Endothelial cell of umbilical vein (primary cell): Measurements from ENCODE around the gene ARID1B. TPM values are rescaled to one million over a fixed set of nuclear protein-coding genes. Genes with fewer than 3 reads are reported as not detected.

Experiments used
- BruUV-seq: library from RNA; stranded (reverse); fragments of 400-500 nt; replicated peaks from 2 replicates; lab custom pipeline; 2021; lab: Mats Ljungman, UMichigan
- CTCF ChIA-PET: fragments of 300-600, 350-600 bp; sonication (Branson Sonifier 250); formaldehyde crosslinking; loops from one replicate; lab custom pipeline; 2021; ENCODE audit warnings: antibody characterized with exemption, inconsistent platforms; lab: Charles Lee
- POLR2A ChIA-PET: fragments of 300-600, 350-600 bp; sonication (Branson Sonifier 250); formaldehyde crosslinking; loops from one replicate; lab custom pipeline; 2021; ENCODE audit warnings: antibody characterized with exemption, inconsistent platforms; lab: Charles Lee
- DNase-seq: peaks from one replicate; pipeline ENCODE4 v3.0.0-alpha.2; 2011; ENCODE audit warnings: low read depth, low spot score
- FAIRE-seq: peaks from 2 replicates; lab custom pipeline; 2011; peaks lifted over from hg19 to GRCh38; lab: Jason Lieb, UNC
- H2AFZ ChIP-seq: 2 replicates; pipeline ENCODE4 v1.6.0; 2012; ENCODE audit warnings: low read depth, low read length, control low read depth, inconsistent platforms
- H3K27ac ChIP-seq: 2 replicates; pipeline ENCODE4 v1.5.1; 2011; ENCODE audit warnings: low read depth, mild to moderate bottlenecking, control low read depth, low read length, moderate library complexity; ENCODE audit not compliant: insufficient read depth
- H3K27me3 ChIP-seq, 2 experiments: 2 replicates each; pipeline versions ENCODE4 v1.6.0 to v1.6.1; 2011; ENCODE audit warnings: low read length in 2 of 2, mixed read lengths in 1 of 2; ENCODE audit not compliant: control insufficient read depth in 2 of 2, insufficient read depth in 2 of 2
- H3K36me3 ChIP-seq, 2 experiments: 2 replicates in 1 of 2; 3 replicates in 1 of 2; pipeline ENCODE4 v1.5.1; 2011; ENCODE audit warnings: low read length in 2 of 2, mild to moderate bottlenecking in 1 of 2, moderate library complexity in 1 of 2; ENCODE audit not compliant: control insufficient read depth in 2 of 2, insufficient read depth in 2 of 2; ENCODE audit errors: extremely low read depth in 1 of 2
- H3K4me1 ChIP-seq: 3 replicates; pipeline ENCODE4 v1.5.1; 2011; ENCODE audit warnings: mild to moderate bottlenecking, low read length; ENCODE audit not compliant: control insufficient read depth, insufficient read depth; ENCODE audit errors: extremely low read depth
- H3K4me2 ChIP-seq: 2 replicates; pipeline ENCODE4 v1.6.1; 2011; ENCODE audit warnings: low read length, control low read depth, mixed read lengths; ENCODE audit not compliant: insufficient read depth
- H3K4me3 ChIP-seq, 3 experiments: fragments of 200-600 bp in 1 of 3; sonication (generic), shearing (Covaris generic) in 1 of 3; replicated peaks in 1 of 3; 2 replicates each; pipeline ENCODE4 v1.5.1; 2011 to 2016; ENCODE audit warnings: control low read depth in 3 of 3, low read length in 3 of 3, mild to moderate bottlenecking in 2 of 3, inconsistent platforms in 1 of 3, low read depth in 1 of 3, moderate library complexity in 1 of 3; ENCODE audit not compliant: insufficient read depth in 1 of 3
- H3K79me2 ChIP-seq: 2 replicates; pipeline ENCODE4 v1.6.0; 2012; ENCODE audit warnings: low read length, inconsistent platforms; ENCODE audit not compliant: control insufficient read depth, insufficient read depth
- H3K9ac ChIP-seq: replicated peaks from 2 replicates; pipeline ENCODE3; 2011; ENCODE audit warnings: low read length, control low read depth; ENCODE audit not compliant: insufficient read depth; ENCODE audit errors: extremely low read depth
- H3K9me1 ChIP-seq: replicated peaks from 3 replicates; pipeline ENCODE4 v1.6.0; 2011; ENCODE audit warnings: mild to moderate bottlenecking, low read length; ENCODE audit not compliant: control insufficient read depth, insufficient read depth; ENCODE audit errors: extremely low read depth
- H3K9me3 ChIP-seq: replicated peaks from 2 replicates; pipeline ENCODE4 v1.5.1; 2012; ENCODE audit warnings: low read length, inconsistent platforms; ENCODE audit not compliant: control insufficient read depth, insufficient read depth
- H4K20me1 ChIP-seq: replicated peaks from 2 replicates; pipeline ENCODE3; 2011; ENCODE audit warnings: mild to moderate bottlenecking, low read length; ENCODE audit not compliant: control insufficient read depth, insufficient read depth; ENCODE audit errors: extremely low read depth
- EZH2 ChIP-seq: IDR thresholded peaks from 2 replicates; pipeline ENCODE4 v1.6.1; 2012; ENCODE audit warnings: borderline replicate concordance, low read depth, mild to moderate bottlenecking, moderate library complexity, low read length, inconsistent platforms; ENCODE audit not compliant: severe bottlenecking
- JUN ChIP-seq: IDR thresholded peaks from 2 replicates; pipeline ENCODE4 v1.6.1; 2011; ENCODE audit warnings: borderline replicate concordance, low read depth; ENCODE audit not compliant: insufficient read length, insufficient read depth
- MYC ChIP-seq: IDR thresholded peaks from one replicate; pipeline ENCODE4 v1.6.1; 2011; ENCODE audit warnings: mild to moderate bottlenecking, low read depth, low read length
- POLR2A ChIP-seq: IDR thresholded peaks from 2 replicates; pipeline ENCODE4 v1.6.1; 2012; ENCODE audit warnings: low read depth, mild to moderate bottlenecking, control low read depth, low read length
- POLR2AphosphoS5 ChIP-seq: IDR thresholded peaks from 2 replicates; pipeline ENCODE4 v1.6.1; 2012; ENCODE audit warnings: low read depth, mild to moderate bottlenecking, control low read depth, low read length, moderate library complexity; ENCODE audit not compliant: insufficient read depth
- dilution Hi-C: fragments of 300-500 bp; cut with MboI; formaldehyde crosslinking; loops from one replicate; pipeline ENCODE4 v1.15.0; 2019; ENCODE audit warnings: low sequenced_read_pairs; ENCODE audit not compliant: extremely low pct_ligation_motif_present
- intact Hi-C: fragments of 100-400 bp; cut with micrococcal nuclease; formaldehyde crosslinking; loops from one replicate; pipeline ENCODE4 v1.10.0; 2022
- polyA plus RNA-seq, 4 experiments: library from polyadenylated mRNA; depleted of rRNA in 3 of 4; stranded (reverse) in 3 of 4; unstranded in 1 of 4; fragments of >200 nt; gene quantifications; 2 replicates each; pipeline versions ENCODE4 v1.2.1 to v1.2.3, GENCODE V29; 2011 to 2012; ENCODE audit warnings: missing spikeins in 1 of 4
- total RNA-seq: library from RNA; stranded (reverse); gene quantifications from 2 replicates; pipeline ENCODE4 v1.2.3, GENCODE V29; 2021
- TF ChIP-seq, protein P1 (sequence below), 2 donors: IDR thresholded peaks; 1 replicate in 1 of 2; 2 replicates in 1 of 2; pipeline ENCODE4 v1.5.1; 2011; ENCODE audit warnings: low read length in 2 of 2, mild to moderate bottlenecking in 2 of 2, moderate library complexity in 2 of 2, control low read depth in 1 of 2, inconsistent platforms in 1 of 2, low read depth in 1 of 2; ENCODE audit not compliant: insufficient read depth in 1 of 2; ENCODE audit errors: extremely low read depth in 1 of 2

The ARID1B gene
- total and polyA plus RNA-seq, 2 donors (not counting 3 experiments of a cell fraction or from before 2014, with no cell fraction given) = 21.8 to 89.5 TPM

DNA sequence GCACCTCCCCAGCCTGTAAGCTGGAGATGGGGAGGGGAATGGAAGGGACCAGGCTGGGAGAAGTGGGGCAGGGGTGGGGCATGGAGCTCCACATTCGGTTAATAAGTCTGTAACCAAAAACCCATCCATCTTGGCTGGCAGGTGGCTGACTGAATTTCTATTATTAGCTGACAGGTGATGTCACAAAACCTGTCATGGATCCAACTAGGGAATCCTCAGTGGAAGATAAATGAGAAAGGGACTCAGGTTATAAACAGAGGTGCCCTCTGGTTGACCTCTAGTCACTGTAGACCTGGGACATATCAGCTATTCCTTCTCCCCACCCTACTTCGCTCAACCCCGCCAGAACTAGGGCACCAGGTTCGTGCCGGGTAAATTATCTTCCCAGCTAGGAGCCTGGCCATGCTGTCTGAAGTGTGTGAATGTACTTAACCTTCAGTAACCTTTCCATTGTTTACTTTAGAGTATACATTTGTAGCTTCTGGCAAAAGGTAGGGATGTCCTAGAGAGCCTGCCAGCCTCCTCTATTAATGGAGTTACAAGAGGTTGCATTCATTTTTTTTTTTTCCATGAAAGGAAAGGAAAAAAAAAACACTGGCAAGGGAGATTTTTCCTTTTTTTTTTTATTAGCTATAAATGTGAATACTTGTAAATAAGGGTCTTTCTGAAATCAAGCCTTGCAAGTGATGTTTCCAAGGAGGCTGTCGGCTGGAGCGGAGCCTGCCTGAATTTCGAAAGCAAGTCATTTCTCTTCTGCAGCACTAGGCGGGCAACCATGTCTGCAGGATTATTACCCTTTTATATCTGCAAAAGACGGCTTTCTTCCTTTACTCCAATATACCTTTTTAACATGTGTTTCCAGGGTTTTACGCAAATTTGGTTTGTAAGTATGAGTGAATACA lies 410.3 kb downstream of the ARID1B start:
- no peak for FAIRE-seq
- H3K9me1 ChIP-seq = no peaks in the 10 kb centered on the region
- H3K79me2 ChIP-seq = no peaks in the 10 kb centered on the region
- intact Hi-C loops = loop anchor here (10.0 kb wide), 1 partner anchor 503 kb away; no protein-coding TSS in a partner anchor
- no peak overlapping the region for H2AFZ ChIP-seq
- ChIA-PET CTCF (interaction anchor here (0.9 to 2.1 kb wide), 7 partner anchors 8 to 150 kb away, joined by 3 to 7 read pairs (median 4); no protein-coding TSS in a partner anchor), POLR2A (no interaction called here)
- no peak overlapping the region for H3K4me3 ChIP-seq
- dilution Hi-C loops = no loop called here
- H3K4me1 ChIP-seq = no peaks in the 10 kb centered on the region
- DNase-seq = peak; percentile 63
- no peak overlapping the region for H3K27ac ChIP-seq
- peaks cover 12 to 30% of the 10 kb centered on the region in 2 experiments for H3K36me3 ChIP-seq
- no peaks in the 10 kb centered on the region for H3K27me3 ChIP-seq
- H3K9ac ChIP-seq = no peak overlapping the region
- no peaks in the 10 kb centered on the region for H4K20me1 ChIP-seq
- no TSS peak for BruUV-seq
- TF ChIP-seq JUN (no peak), POLR2A (no peak), MYC (no peak), POLR2AphosphoS5 (no peak), EZH2 (no peak)
- TF ChIP-seq, protein P1, sequence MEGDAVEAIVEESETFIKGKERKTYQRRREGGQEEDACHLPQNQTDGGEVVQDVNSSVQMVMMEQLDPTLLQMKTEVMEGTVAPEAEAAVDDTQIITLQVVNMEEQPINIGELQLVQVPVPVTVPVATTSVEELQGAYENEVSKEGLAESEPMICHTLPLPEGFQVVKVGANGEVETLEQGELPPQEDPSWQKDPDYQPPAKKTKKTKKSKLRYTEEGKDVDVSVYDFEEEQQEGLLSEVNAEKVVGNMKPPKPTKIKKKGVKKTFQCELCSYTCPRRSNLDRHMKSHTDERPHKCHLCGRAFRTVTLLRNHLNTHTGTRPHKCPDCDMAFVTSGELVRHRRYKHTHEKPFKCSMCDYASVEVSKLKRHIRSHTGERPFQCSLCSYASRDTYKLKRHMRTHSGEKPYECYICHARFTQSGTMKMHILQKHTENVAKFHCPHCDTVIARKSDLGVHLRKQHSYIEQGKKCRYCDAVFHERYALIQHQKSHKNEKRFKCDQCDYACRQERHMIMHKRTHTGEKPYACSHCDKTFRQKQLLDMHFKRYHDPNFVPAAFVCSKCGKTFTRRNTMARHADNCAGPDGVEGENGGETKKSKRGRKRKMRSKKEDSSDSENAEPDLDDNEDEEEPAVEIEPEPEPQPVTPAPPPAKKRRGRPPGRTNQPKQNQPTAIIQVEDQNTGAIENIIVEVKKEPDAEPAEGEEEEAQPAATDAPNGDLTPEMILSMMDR (IDR thresholded peaks at IDR 0.05; ENCODE audit: extremely low read depth in 1 of 2, insufficient read depth in 1 of 2, low read depth in 1 of 2, low read length in 2 of 2) = no peak
- no peaks in the 10 kb centered on the region for H3K9me3 ChIP-seq
- H3K4me2 ChIP-seq = no peak overlapping the region
